Natural killer cell (primary cell): ENCODE results near the gene NRG3. TPM values are rescaled to one million over a fixed set of nuclear protein-coding genes. Genes with fewer than 3 reads are reported as not detected.

Source experiments
- ATAC-seq, 3 donors: fragments of 150-1000 bp in 2 of 3; fragments of 200-7000 bp in 1 of 3; cut with Tn5 transposase; 1 replicate in 1 of 3; 2 replicates in 2 of 3; pipeline ENCODE4 v1.10.0; 2021; ENCODE audit warnings: mild to moderate bottlenecking in 2 of 3, moderate library complexity in 2 of 3
- DNase-seq, 2 donors: peaks; one replicate each; pipeline versions ENCODE4 v3.0.0 to v3.0.0-alpha.2; 2013 to 2021; ENCODE audit warnings: mixed read lengths in 1 of 2
- H3K27ac ChIP-seq: one replicate; pipeline ENCODE4 v1.5.1; 2013; ENCODE audit warnings: mild to moderate bottlenecking, low read length
- H3K27me3 ChIP-seq: one replicate; pipeline ENCODE4 v1.6.1; 2013; ENCODE audit warnings: low read length; ENCODE audit not compliant: control insufficient read depth, insufficient read depth
- H3K36me3 ChIP-seq: one replicate; pipeline ENCODE4 v1.6.1; 2013; ENCODE audit warnings: low read length; ENCODE audit not compliant: control insufficient read depth, insufficient read depth
- H3K4me1 ChIP-seq: one replicate; pipeline ENCODE4 v1.6.1; 2013; ENCODE audit warnings: low read length; ENCODE audit not compliant: control insufficient read depth, insufficient read depth
- H3K4me3 ChIP-seq: one replicate; pipeline ENCODE4 v1.5.1; 2013; ENCODE audit warnings: low read length
- H3K9me3 ChIP-seq: one replicate; pipeline ENCODE4 v1.6.1; 2013; ENCODE audit warnings: low read length; ENCODE audit not compliant: control insufficient read depth, insufficient read depth
- H3K27ac Mint-ChIP-seq, 2 donors: one replicate each; pipeline ENCODE4 v1.8.0; 2022; ENCODE audit warnings: mild to moderate bottlenecking in 2 of 2, mixed read lengths in 2 of 2, moderate library complexity in 1 of 2
- H3K27me3 Mint-ChIP-seq, 2 donors: one replicate each; pipeline ENCODE4 v1.8.0; 2022; ENCODE audit warnings: low read depth in 2 of 2, mixed read lengths in 2 of 2
- H3K36me3 Mint-ChIP-seq: one replicate; pipeline ENCODE4 v1.8.0; 2022; ENCODE audit warnings: mixed read lengths
- H3K4me1 Mint-ChIP-seq, 2 donors: one replicate each; pipeline ENCODE4 v1.8.0; 2022; ENCODE audit warnings: mixed read lengths in 2 of 2
- H3K4me3 Mint-ChIP-seq: one replicate; pipeline ENCODE4 v1.8.0; 2022; ENCODE audit warnings: mild to moderate bottlenecking, moderate library complexity, mixed read lengths
- H3K9me3 Mint-ChIP-seq, 2 donors: one replicate each; pipeline ENCODE4 v1.8.0; 2022; ENCODE audit warnings: mixed read lengths in 2 of 2
- CTCF ChIP-seq: fragments of 200-600 bp; IDR thresholded peaks from one replicate; pipeline ENCODE4 v1.8.0; 2022; ENCODE audit warnings: antibody characterized with exemption
- WGBS: methylation state at CpG from one replicate; pipeline ENCODE4 v1.1.7; 2013; ENCODE audit warnings: missing lambda C conversion rate; ENCODE audit not compliant: insufficient coverage; 5-methylcytosine and 5-hydroxymethylcytosine counted together
- intact Hi-C: fragments of 100-400 bp; cut with micrococcal nuclease; formaldehyde crosslinking; loops from one replicate; pipeline ENCODE4 v1.14.2; 2022
- total RNA-seq, 4 donors: library from RNA; stranded (reverse); fragments of 120-200 nt in 1 of 4; gene quantifications; one replicate each; pipeline versions ENCODE4 v1.2.3 to v1.2.4, GENCODE V29; 2013 to 2022

Gene NRG3
- total RNA-seq, 3 donors from 2014 or later (not counting 1 experiment from before 2014, with no cell fraction given) = not detected

GRCh38 chr10:82266438-82266837 lies 391.4 kb downstream of the NRG3 start:
- Histone ChIP-seq H3K4me1 (no peaks in the 10 kb centered on the region), H3K9me3 (peaks cover 6% of the 10 kb centered on the region), H3K36me3 (no peaks in the 10 kb centered on the region), H3K27me3 (no peaks in the 10 kb centered on the region), H3K27ac (no peak overlapping the region), H3K4me3 (no peak overlapping the region)
- Mint-ChIP-seq H3K9me3 (peaks cover 14 to 36% of the 10 kb centered on the region in 2 donors), H3K27ac (no peak overlapping the region), H3K4me3 (no peak overlapping the region), H3K27me3 (no peaks in the 10 kb centered on the region), H3K36me3 (no peaks in the 10 kb centered on the region), H3K4me1 (no peaks in the 10 kb centered on the region)
- no peak for TF ChIP-seq CTCF
- DNase-seq (no peak), ATAC-seq (no peak)
- intact Hi-C loops = no loop called here
- 89% methylated on average over 1 of the region's 1 CpG for WGBS

DNA sequence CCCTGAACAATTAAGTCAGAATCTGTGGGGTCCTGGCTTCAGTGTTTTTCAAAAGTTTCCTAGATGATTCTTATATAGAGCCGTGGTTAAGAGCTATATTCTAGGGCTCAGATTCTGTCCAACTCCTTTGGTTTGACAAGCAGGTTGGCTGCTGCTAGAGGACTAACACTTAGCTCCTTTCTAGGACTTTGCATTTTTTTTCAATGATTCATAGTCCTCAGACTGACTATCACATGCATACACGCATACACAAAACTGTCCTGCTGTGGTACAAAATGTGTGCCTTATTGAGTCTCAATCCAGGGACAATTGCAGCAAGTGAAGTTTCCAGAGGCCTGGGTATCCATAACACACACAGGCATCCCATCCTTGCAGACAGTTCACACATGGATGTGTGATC lies 392.0 kb downstream of the NRG3 start:
- H3K27ac Mint-ChIP-seq = no peak overlapping the region
- no peak for ATAC-seq
- DNase-seq = no peak
- no peak overlapping the region for H3K4me3 Mint-ChIP-seq
- no peaks in the 10 kb centered on the region for H3K4me1 Mint-ChIP-seq
- no peaks in the 10 kb centered on the region for H3K27me3 Mint-ChIP-seq
- H3K4me3 ChIP-seq = no peak overlapping the region
- peaks cover 6% of the 10 kb centered on the region for H3K9me3 ChIP-seq
- TF ChIP-seq CTCF = no peak
- H3K36me3 Mint-ChIP-seq = no peaks in the 10 kb centered on the region
- H3K9me3 Mint-ChIP-seq = peaks cover 14 to 34% of the 10 kb centered on the region in 2 donors
- H3K4me1 ChIP-seq = no peaks in the 10 kb centered on the region
- no peak overlapping the region for H3K27ac ChIP-seq
- intact Hi-C loops = no loop called here
- no peaks in the 10 kb centered on the region for H3K27me3 ChIP-seq
- 87% methylated on average over 2 of the region's 2 CpGs for WGBS
- H3K36me3 ChIP-seq = no peaks in the 10 kb centered on the region

DNA sequence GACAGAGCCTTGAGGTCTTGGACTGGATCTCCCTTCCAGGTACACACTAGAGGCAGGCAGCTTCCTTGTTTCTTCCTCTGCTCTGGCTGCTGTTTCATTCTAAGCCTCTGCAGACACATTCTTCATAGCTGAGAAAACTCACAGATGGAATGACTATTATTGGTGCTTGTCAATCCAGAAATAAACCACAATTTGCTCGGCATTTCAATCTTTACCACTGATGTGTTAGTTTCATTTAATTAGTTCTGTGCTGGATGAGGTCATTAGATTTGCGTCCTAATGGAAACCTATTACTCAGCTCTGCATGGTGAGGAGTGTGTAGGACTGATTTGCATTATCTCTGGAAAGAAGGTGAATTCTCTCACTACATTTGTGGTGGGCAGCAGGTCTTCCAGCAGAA lies 392.5 kb downstream of the NRG3 start:
- H3K4me1 Mint-ChIP-seq = no peaks in the 10 kb centered on the region
- Histone ChIP-seq H3K27me3 (no peaks in the 10 kb centered on the region), H3K4me1 (no peaks in the 10 kb centered on the region), H3K36me3 (no peaks in the 10 kb centered on the region), H3K27ac (no peak overlapping the region), H3K9me3 (peaks cover 6% of the 10 kb centered on the region), H3K4me3 (no peak overlapping the region)
- no peak overlapping the region for H3K27ac Mint-ChIP-seq
- no peak overlapping the region for H3K4me3 Mint-ChIP-seq
- intact Hi-C loops = no loop called here
- no peaks in the 10 kb centered on the region for H3K27me3 Mint-ChIP-seq
- TF ChIP-seq CTCF = no peak
- ATAC-seq = no peak
- no peak for DNase-seq
- H3K9me3 Mint-ChIP-seq = peaks cover 14 to 34% of the 10 kb centered on the region in 2 donors
- no peaks in the 10 kb centered on the region for H3K36me3 Mint-ChIP-seq
- WGBS = 84% methylated on average over 2 of the region's 2 CpGs

DNA sequence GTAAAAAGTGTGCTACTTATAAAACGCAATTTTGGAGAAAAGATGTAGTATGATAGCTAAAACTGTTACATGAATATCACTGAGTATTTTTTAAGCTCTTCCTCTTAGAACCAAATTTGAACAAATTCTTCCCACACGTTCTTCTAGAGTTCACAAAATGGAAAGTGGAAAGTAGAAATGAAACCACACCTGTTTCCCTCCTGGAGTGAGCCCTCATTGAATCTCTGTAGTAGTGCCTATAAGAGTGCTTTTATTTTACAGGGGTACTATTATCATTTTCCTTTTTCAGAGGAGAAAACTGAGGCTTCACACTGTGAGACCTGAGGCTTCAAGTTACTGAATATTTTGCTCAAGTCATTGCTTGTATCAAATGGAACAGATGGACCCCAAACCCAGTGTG lies 393.0 kb downstream of the NRG3 start:
- H3K9me3 Mint-ChIP-seq = peaks cover 14 to 34% of the 10 kb centered on the region in 2 donors
- H3K27ac Mint-ChIP-seq = no peak overlapping the region
- ATAC-seq (no peak), DNase-seq (no peak)
- TF ChIP-seq CTCF = no peak
- H3K27me3 ChIP-seq = no peaks in the 10 kb centered on the region
- no peaks in the 10 kb centered on the region for H3K4me1 ChIP-seq
- no peaks in the 10 kb centered on the region for H3K4me1 Mint-ChIP-seq
- no CpG with 5 or more reads among the region's 2 CpGs for whole genome bisulfite sequencing
- no peaks in the 10 kb centered on the region for H3K36me3 Mint-ChIP-seq
- H3K27ac ChIP-seq = no peak overlapping the region
- no peak overlapping the region for H3K4me3 Mint-ChIP-seq
- H3K9me3 ChIP-seq = peaks cover 6% of the 10 kb centered on the region
- H3K36me3 ChIP-seq = no peaks in the 10 kb centered on the region
- intact Hi-C loops = no loop called here
- no peak overlapping the region for H3K4me3 ChIP-seq
- no peaks in the 10 kb centered on the region for H3K27me3 Mint-ChIP-seq
